SU-DHL-6 (cell line): ENCODE results near the gene FAM237A.

Experiments
- CTCF ChIP-seq: fragments of 200-600 bp; sonication (generic); IDR thresholded peaks from one replicate; pipeline ENCODE4 v1.5.1; 2017; ENCODE audit warnings: antibody characterized with exemption, mild to moderate bottlenecking, low read length, moderate library complexity; ENCODE audit not compliant: insufficient read depth, poor library complexity, severe bottlenecking
- EZH2phosphoT487 ChIP-seq: fragments of 200-600 bp; sonication (generic), shearing (Covaris generic); conservative IDR thresholded peaks from 2 replicates; pipeline ENCODE4 v1.6.1; 2018; ENCODE audit warnings: mild to moderate bottlenecking, antibody characterized with exemption, low read length, moderate library complexity, mixed read lengths

GRCh38 chr2:206670531-206671319 is 28.4 kb downstream of the FAM237A start:
- no peak for TF ChIP-seq CTCF
- no peak for TF ChIP-seq EZH2phosphoT487
